ENCODE measurements around the gene POLE.

- no peak for TF ChIP-seq POLR2A (IDR thresholded peaks at IDR 0.05)
- no peak for TF ChIP-seq CTCF (IDR thresholded peaks at IDR 0.05)
Observed at GRCh38 chr12:132642846-132643835, 44.0 kb downstream of the POLE start.

Data from esophagus squamous epithelium (tissue), 4 donors.